Measurements from ENCODE around the gene PHLDA1.

The PHLDA1 gene

DNA sequence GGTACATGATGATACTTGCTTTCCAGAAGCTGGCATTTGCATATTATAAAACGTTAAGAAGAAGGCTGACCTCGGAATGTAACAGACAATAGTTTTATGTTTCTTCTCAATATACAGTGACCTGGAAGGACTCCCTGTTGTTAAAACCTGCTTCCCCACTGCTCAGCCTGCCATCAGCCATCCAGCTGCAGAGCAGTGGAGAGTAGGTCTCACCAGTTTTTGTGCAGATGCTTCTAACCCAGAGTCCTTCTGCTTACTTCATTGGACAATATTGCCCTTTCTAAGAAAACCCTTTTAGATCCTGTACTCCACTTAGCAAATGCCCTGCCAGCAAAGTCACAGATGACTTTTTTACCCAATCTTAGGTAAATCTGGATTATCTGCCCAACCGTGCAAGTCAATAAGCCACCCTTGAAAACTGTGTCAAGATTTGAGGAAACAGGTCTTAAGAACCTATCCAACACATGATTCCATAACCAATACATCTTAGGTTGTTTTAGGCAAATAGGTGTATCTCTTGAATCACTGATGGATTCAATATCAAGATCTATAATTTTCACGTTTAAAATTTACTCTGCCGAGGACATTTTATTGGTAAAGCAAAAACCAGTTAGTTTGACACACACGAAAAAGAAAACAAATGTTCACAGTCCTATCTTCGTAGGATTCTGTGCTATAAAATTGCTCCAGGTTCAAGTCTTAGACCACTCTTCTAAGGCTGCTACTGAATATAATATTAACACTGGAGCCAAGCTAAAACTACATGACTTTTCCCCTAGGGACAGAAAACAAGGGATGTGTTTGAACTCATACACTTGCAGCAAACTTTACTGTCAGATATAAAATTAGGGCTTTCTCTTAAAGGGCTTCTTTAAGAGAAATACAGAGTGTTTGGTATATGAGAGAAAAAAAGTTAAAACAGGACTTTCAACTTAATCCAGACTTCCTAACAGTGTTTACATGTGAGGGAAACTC lies 5.7 kb downstream of the PHLDA1 start:
- H4K20me1 ChIP-seq (ENCODE audit: insufficient read depth, low read length) = no peaks in the 10 kb centered on the region
- no peak for TF ChIP-seq EZH2 (IDR thresholded peaks at IDR 0.05; ENCODE audit: borderline replicate concordance, low read length)
- TF ChIP-seq, protein P1, sequence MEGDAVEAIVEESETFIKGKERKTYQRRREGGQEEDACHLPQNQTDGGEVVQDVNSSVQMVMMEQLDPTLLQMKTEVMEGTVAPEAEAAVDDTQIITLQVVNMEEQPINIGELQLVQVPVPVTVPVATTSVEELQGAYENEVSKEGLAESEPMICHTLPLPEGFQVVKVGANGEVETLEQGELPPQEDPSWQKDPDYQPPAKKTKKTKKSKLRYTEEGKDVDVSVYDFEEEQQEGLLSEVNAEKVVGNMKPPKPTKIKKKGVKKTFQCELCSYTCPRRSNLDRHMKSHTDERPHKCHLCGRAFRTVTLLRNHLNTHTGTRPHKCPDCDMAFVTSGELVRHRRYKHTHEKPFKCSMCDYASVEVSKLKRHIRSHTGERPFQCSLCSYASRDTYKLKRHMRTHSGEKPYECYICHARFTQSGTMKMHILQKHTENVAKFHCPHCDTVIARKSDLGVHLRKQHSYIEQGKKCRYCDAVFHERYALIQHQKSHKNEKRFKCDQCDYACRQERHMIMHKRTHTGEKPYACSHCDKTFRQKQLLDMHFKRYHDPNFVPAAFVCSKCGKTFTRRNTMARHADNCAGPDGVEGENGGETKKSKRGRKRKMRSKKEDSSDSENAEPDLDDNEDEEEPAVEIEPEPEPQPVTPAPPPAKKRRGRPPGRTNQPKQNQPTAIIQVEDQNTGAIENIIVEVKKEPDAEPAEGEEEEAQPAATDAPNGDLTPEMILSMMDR (IDR thresholded peaks at IDR 0.05; ENCODE audit: low read length) = no peak
- peaks cover 5% of the 10 kb centered on the region for H3K4me1 ChIP-seq (ENCODE audit: insufficient read depth, low read length, severe bottlenecking)
- H3K27me3 ChIP-seq (ENCODE audit: insufficient read depth, low read length) = no peaks in the 10 kb centered on the region; the same call in 1 of the 2 replicates
- no peak overlapping the region for H3K4me2 ChIP-seq (ENCODE audit: low read length)
- no peaks in the 10 kb centered on the region for H3K9me3 ChIP-seq (ENCODE audit: low read length)
- no peaks in the 10 kb centered on the region for H3F3A ChIP-seq (ENCODE audit: insufficient read depth, low read length)
- H2AFZ ChIP-seq (ENCODE audit: low read length) = no peak overlapping the region
- H3K9me2 ChIP-seq (ENCODE audit: low read depth, low read length) = no peaks in the 10 kb centered on the region
- no peaks in the 10 kb centered on the region for H3K36me3 ChIP-seq (ENCODE audit: insufficient read depth, low read length)
- no peak overlapping the region for H3K4me3 ChIP-seq (ENCODE audit: low read depth, low read length, poor library complexity, severe bottlenecking)
- H3K27ac ChIP-seq (ENCODE audit: low read depth, low read length, poor library complexity, severe bottlenecking) = no peak overlapping the region
- no peaks in the 10 kb centered on the region for H3K79me2 ChIP-seq (ENCODE audit: insufficient read depth, low read length)
- no peak overlapping the region for H3K9ac ChIP-seq (ENCODE audit: low read length)

GRCh38 chr12:76024942-76025600 lies 6.5 kb downstream of the PHLDA1 start:
- TF ChIP-seq EZH2 (IDR thresholded peaks at IDR 0.05; ENCODE audit: borderline replicate concordance, low read length) = no peak
- TF ChIP-seq, protein P1 (IDR thresholded peaks at IDR 0.05; ENCODE audit: low read length) = no peak
- Histone ChIP-seq H3K27ac (ENCODE audit: low read depth, low read length, poor library complexity, severe bottlenecking) (no peak overlapping the region), H3K4me3 (ENCODE audit: low read depth, low read length, poor library complexity, severe bottlenecking) (no peak overlapping the region), H3K4me2 (ENCODE audit: low read length) (no peak overlapping the region), H3K9me3 (ENCODE audit: low read length) (no peaks in the 10 kb centered on the region), H3K4me1 (ENCODE audit: insufficient read depth, low read length, severe bottlenecking) (no peaks in the 10 kb centered on the region), H4K20me1 (ENCODE audit: insufficient read depth, low read length) (no peaks in the 10 kb centered on the region), H3K9me2 (ENCODE audit: low read depth, low read length) (no peaks in the 10 kb centered on the region), H3K9ac (ENCODE audit: low read length) (no peak overlapping the region), H3K79me2 (ENCODE audit: insufficient read depth, low read length) (no peaks in the 10 kb centered on the region), H3F3A (ENCODE audit: insufficient read depth, low read length) (no peaks in the 10 kb centered on the region), H3K36me3 (ENCODE audit: insufficient read depth, low read length) (no peaks in the 10 kb centered on the region), H3K27me3 (ENCODE audit: insufficient read depth, low read length) (no peaks in the 10 kb centered on the region), H2AFZ (ENCODE audit: low read length) (no peak overlapping the region)

- H3K4me3 ChIP-seq (ENCODE audit: low read depth, low read length, poor library complexity, severe bottlenecking) = no peak overlapping the region
- H3K27me3 ChIP-seq (ENCODE audit: insufficient read depth, low read length) = no peaks in the 10 kb centered on the region
- H3K9me2 ChIP-seq (ENCODE audit: low read depth, low read length) = no peaks in the 10 kb centered on the region
- no peaks in the 10 kb centered on the region for H3K79me2 ChIP-seq (ENCODE audit: insufficient read depth, low read length)
- no peaks in the 10 kb centered on the region for H3K9me3 ChIP-seq (ENCODE audit: low read length)
- H3K9ac ChIP-seq (ENCODE audit: low read length) = no peak overlapping the region
- H3K4me2 ChIP-seq (ENCODE audit: low read length) = no peak overlapping the region
- no peaks in the 10 kb centered on the region for H3F3A ChIP-seq (ENCODE audit: insufficient read depth, low read length)
- TF ChIP-seq, protein P1 (IDR thresholded peaks at IDR 0.05; ENCODE audit: low read length) = no peak
- no peak for TF ChIP-seq EZH2 (IDR thresholded peaks at IDR 0.05; ENCODE audit: borderline replicate concordance, low read length)
- no peaks in the 10 kb centered on the region for H3K4me1 ChIP-seq (ENCODE audit: insufficient read depth, low read length, severe bottlenecking)
- H3K27ac ChIP-seq (ENCODE audit: low read depth, low read length, poor library complexity, severe bottlenecking) = no peak overlapping the region
- no peaks in the 10 kb centered on the region for H4K20me1 ChIP-seq (ENCODE audit: insufficient read depth, low read length)
- H3K36me3 ChIP-seq (ENCODE audit: insufficient read depth, low read length) = no peaks in the 10 kb centered on the region
- no peak overlapping the region for H2AFZ ChIP-seq (ENCODE audit: low read length)
Observed at GRCh38 chr12:76024102-76024781, 7.3 kb downstream of the PHLDA1 start.

All from OCI-LY1 (cell line).